Ishikawa (cell line): ENCODE data around the gene SMPD3.

Source experiments
- CEBPB ChIP-seq: IDR thresholded peaks from 2 replicates; pipeline ENCODE4 v1.6.1; 2012
- CREB1 ChIP-seq: IDR thresholded peaks from 2 replicates; pipeline ENCODE4 v1.6.1; 2012; ENCODE audit warnings: low read depth
- EGR1 ChIP-seq: IDR thresholded peaks from 2 replicates; pipeline ENCODE4 v1.6.1; 2012
- EP300 ChIP-seq: IDR thresholded peaks from 2 replicates; pipeline ENCODE4 v1.6.1; 2012; ENCODE audit warnings: borderline replicate concordance
- FOXM1 ChIP-seq: IDR thresholded peaks from 2 replicates; pipeline ENCODE4 v1.6.1; 2012; ENCODE audit warnings: low read depth, borderline replicate concordance
- NFIC ChIP-seq: IDR thresholded peaks from 2 replicates; pipeline ENCODE4 v1.6.1; 2012
- RAD21 ChIP-seq: IDR thresholded peaks from 2 replicates; pipeline ENCODE4 v1.6.1; 2012; ENCODE audit warnings: low read depth
- TAF1 ChIP-seq: IDR thresholded peaks from 2 replicates; pipeline ENCODE4 v1.6.1; 2012; ENCODE audit warnings: low read depth, mild to moderate bottlenecking
- TCF12 ChIP-seq: IDR thresholded peaks from 2 replicates; pipeline ENCODE4 v1.6.1; 2012; ENCODE audit warnings: low read depth
- TEAD4 ChIP-seq: IDR thresholded peaks from 2 replicates; pipeline ENCODE4 v1.6.1; 2012
- YY1 ChIP-seq: IDR thresholded peaks from 2 replicates; pipeline ENCODE4 v1.6.1; 2012; ENCODE audit warnings: low read depth
- ZBTB7A ChIP-seq: IDR thresholded peaks from 2 replicates; pipeline ENCODE4 v1.6.1; 2012; ENCODE audit warnings: low read depth
- TF ChIP-seq, protein P1 (sequence below): IDR thresholded peaks from 2 replicates; pipeline ENCODE4 v1.6.1; 2012
- TF ChIP-seq, protein P2 (sequence below): IDR thresholded peaks from 2 replicates; pipeline ENCODE4 v1.6.1; 2012
- TF ChIP-seq, protein P3 (sequence below): IDR thresholded peaks from 2 replicates; pipeline ENCODE4 v1.6.1; 2012; ENCODE audit warnings: low read depth, mild to moderate bottlenecking

Gene SMPD3

DNA sequence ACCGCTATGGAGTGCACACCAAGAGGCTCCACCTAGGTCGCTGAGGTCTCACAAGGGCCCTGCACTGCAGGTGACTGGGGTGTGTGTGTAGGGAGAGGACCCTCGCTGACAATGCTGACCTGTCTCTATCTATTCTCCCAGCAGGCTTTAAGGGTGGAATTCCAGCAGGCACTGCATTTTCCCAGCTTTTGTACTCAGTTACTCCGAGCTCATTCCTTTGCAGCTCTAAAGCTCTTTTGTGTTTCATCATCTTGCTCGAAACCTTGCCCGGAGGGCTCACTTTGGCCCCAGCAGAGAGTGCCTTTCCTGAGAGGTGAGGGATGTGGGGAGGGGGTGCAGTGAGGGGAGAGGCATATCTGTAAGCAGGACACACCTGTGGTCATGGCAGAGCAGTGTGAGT lies 39.3 kb downstream of the SMPD3 start:
- no peak for TF ChIP-seq NFIC
- TF ChIP-seq CREB1: no peak
- TF ChIP-seq ZBTB7A: no peak
- TF ChIP-seq EP300: no peak
- TF ChIP-seq FOXM1: no peak
- no peak for TF ChIP-seq EGR1
- no peak for TF ChIP-seq YY1
- TF ChIP-seq RAD21: no peak
- TF ChIP-seq, protein P1, sequence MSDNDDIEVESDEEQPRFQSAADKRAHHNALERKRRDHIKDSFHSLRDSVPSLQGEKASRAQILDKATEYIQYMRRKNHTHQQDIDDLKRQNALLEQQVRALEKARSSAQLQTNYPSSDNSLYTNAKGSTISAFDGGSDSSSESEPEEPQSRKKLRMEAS: no peak
- TF ChIP-seq, protein P2, sequence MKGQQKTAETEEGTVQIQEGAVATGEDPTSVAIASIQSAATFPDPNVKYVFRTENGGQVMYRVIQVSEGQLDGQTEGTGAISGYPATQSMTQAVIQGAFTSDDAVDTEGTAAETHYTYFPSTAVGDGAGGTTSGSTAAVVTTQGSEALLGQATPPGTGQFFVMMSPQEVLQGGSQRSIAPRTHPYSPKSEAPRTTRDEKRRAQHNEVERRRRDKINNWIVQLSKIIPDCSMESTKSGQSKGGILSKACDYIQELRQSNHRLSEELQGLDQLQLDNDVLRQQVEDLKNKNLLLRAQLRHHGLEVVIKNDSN: no peak
- no peak for TF ChIP-seq CEBPB

DNA sequence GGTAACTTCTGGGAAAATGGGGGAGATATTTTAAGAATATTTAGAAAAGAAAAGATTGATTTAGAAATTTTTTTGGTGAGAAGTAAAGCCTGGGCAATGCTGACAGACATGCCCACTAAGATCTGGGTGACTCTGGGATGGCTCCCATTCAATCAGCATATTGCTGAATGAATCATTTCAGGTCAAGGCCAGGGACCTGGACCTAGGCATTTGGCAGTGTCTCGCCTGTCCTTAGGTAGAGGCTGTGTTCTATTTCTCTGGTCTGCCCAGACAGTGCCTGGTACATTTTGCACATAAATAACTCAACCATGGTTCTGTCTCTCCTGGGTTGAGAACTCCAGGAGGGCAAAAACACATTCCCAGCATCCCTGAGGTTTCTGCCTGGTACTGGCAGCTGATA lies 39.9 kb downstream of the SMPD3 start:
- TF ChIP-seq ZBTB7A (no peak), TAF1 (no peak), CREB1 (no peak), TCF12 (no peak), RAD21 (no peak)
- TF ChIP-seq, protein P3, sequence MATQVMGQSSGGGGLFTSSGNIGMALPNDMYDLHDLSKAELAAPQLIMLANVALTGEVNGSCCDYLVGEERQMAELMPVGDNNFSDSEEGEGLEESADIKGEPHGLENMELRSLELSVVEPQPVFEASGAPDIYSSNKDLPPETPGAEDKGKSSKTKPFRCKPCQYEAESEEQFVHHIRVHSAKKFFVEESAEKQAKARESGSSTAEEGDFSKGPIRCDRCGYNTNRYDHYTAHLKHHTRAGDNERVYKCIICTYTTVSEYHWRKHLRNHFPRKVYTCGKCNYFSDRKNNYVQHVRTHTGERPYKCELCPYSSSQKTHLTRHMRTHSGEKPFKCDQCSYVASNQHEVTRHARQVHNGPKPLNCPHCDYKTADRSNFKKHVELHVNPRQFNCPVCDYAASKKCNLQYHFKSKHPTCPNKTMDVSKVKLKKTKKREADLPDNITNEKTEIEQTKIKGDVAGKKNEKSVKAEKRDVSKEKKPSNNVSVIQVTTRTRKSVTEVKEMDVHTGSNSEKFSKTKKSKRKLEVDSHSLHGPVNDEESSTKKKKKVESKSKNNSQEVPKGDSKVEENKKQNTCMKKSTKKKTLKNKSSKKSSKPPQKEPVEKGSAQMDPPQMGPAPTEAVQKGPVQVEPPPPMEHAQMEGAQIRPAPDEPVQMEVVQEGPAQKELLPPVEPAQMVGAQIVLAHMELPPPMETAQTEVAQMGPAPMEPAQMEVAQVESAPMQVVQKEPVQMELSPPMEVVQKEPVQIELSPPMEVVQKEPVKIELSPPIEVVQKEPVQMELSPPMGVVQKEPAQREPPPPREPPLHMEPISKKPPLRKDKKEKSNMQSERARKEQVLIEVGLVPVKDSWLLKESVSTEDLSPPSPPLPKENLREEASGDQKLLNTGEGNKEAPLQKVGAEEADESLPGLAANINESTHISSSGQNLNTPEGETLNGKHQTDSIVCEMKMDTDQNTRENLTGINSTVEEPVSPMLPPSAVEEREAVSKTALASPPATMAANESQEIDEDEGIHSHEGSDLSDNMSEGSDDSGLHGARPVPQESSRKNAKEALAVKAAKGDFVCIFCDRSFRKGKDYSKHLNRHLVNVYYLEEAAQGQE: no peak

DNA sequence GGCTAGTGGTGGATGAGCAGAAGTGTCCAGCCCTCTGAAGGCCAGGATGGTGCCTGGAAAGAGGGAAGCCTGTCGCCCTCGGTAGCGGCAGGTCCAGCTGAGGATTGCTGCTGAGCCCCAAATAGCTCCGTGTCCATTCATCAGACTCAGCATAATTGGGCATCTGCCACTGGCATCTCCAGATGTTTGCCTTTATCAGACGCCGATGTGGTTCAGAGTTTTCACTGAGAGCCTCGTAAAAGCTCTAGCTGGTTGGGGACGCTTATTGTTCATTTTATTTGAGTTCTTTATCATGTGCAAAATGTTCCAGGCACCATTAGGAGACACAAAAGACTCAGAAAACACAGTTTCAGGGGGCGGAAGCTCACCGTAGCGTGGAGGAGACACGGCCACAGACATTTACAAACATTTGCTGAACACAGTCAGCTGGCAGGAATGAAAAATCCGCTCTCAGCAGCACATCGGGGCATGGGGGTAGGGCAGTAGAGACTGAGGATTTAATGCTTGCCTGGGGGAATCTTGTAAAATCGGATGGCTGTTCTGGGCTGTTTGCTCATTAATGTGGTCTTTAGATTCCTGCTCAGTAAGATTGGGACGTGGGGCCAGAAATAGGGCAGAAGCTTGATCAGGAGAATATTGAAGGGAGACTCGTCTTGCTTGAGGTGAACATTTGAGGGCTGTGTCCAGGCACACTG lies 41.7 kb downstream of the SMPD3 start:
- TF ChIP-seq FOXM1: no peak
- TF ChIP-seq, protein P3: no peak
- no peak for TF ChIP-seq EGR1
- TF ChIP-seq RAD21: no peak
- TF ChIP-seq EP300: no peak
- no peak for TF ChIP-seq CREB1
- no peak for TF ChIP-seq TAF1
- TF ChIP-seq, protein P2: no peak

DNA sequence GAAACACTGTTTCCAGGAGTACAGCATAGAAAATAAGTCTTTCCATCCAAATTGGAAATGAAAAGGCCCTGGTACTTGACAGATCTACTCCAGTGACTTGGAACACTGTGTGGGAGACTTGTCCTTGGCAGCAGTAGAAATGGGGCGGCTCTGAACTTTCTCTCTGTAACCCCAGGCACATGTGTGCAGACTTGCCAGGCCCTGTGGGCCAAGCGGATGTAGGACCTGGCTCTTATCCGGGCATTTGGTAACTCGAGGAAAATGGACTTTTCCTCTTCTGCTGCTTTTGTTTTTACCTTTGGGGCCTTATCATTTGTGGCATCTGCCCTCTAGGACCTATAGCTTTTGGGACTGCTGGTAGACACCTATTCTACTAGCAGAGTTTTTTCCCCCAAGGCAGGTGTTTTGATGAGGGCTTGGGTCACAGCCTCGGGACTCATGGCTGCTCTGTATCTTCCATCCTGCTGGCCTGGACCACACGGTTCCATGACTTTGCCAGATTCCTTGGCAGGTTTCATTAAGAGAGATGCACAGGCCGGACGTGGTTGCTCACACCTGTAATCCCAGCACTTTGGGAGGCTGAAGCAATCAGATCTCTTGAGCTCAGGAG lies 43.5 kb downstream of the SMPD3 start:
- TF ChIP-seq EGR1: no peak
- TF ChIP-seq FOXM1: no peak
- no peak for TF ChIP-seq TCF12
- no peak for TF ChIP-seq ZBTB7A
- TF ChIP-seq, protein P2: no peak
- TF ChIP-seq, protein P3: no peak
- no peak for TF ChIP-seq EP300

DNA sequence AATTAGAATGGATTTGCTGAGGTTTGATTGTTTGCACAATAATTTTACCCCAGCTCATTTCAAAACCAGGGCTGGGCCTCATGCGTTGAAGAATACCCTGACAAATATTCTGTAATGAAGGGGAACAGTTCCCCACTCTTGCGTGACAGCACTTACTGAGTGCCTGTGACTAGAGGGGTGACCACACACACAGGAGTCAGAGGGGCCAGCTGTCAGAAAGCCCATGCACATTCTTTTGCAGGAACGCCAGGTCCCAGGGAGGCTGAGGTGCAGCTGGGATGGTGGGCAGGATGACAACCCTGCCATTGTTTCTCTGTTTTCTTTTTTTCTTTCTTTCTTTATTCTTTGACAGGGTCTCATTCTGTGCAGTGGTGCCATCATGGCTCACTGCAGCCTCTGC lies 44.6 kb downstream of the SMPD3 start:
- no peak for TF ChIP-seq CREB1
- TF ChIP-seq, protein P3: no peak
- TF ChIP-seq CEBPB: no peak
- TF ChIP-seq, protein P1: no peak
- no peak for TF ChIP-seq TCF12
- TF ChIP-seq EP300: no peak
- no peak for TF ChIP-seq RAD21
- no peak for TF ChIP-seq YY1
- no peak for TF ChIP-seq FOXM1
- TF ChIP-seq ZBTB7A: no peak
- TF ChIP-seq TAF1: no peak
- no peak for TF ChIP-seq TEAD4
- TF ChIP-seq, protein P2: no peak
- TF ChIP-seq NFIC: no peak
- TF ChIP-seq EGR1: no peak
